DOHH2 (cell line): ENCODE measurements around the gene ITCH.

Source experiments
- H3F3A ChIP-seq: fragments of 200-600 bp; sonication (generic), shearing (Covaris generic); 2 replicates; pipeline ENCODE4 v1.6.0; 2016; ENCODE audit warnings: antibody characterized with exemption, mild to moderate bottlenecking; ENCODE audit not compliant: control insufficient read depth, insufficient read depth
- H3K27ac ChIP-seq: fragments of 200-600 bp; sonication (generic); 2 replicates; pipeline ENCODE4 v1.5.1; 2014; ENCODE audit warnings: low read depth, mild to moderate bottlenecking, low read length, moderate library complexity
- H3K27me3 ChIP-seq: fragments of 200-600 bp; sonication (generic); 2 replicates; pipeline ENCODE4 v1.6.1; 2014; ENCODE audit warnings: mild to moderate bottlenecking, low read length, mixed read lengths; ENCODE audit not compliant: control insufficient read depth
- H3K36me3 ChIP-seq: fragments of 200-600 bp; sonication (generic); 2 replicates; pipeline ENCODE4 v1.6.1; 2014; ENCODE audit warnings: mild to moderate bottlenecking, low read length, moderate library complexity, mixed read lengths; ENCODE audit not compliant: control insufficient read depth
- H3K4me1 ChIP-seq: fragments of 200-600 bp; sonication (generic); 2 replicates; pipeline ENCODE4 v1.6.1; 2014; ENCODE audit warnings: mild to moderate bottlenecking, low read length, mixed read lengths; ENCODE audit not compliant: control insufficient read depth
- H3K4me2 ChIP-seq: fragments of 200-600 bp; sonication (generic); 2 replicates; pipeline ENCODE4 v1.6.0; 2014; ENCODE audit warnings: mild to moderate bottlenecking, low read length, moderate library complexity
- H3K4me3 ChIP-seq: fragments of 200-600 bp; sonication (generic); 2 replicates; pipeline ENCODE4 v1.5.1; 2014; ENCODE audit warnings: mild to moderate bottlenecking, low read length, mixed read lengths
- H3K79me2 ChIP-seq: fragments of 200-600 bp; sonication (generic); 2 replicates; pipeline ENCODE4 v1.6.1; 2014; ENCODE audit warnings: mild to moderate bottlenecking, low read length, mixed read lengths; ENCODE audit not compliant: control insufficient read depth
- H3K9me2 ChIP-seq: fragments of 200-600 bp; sonication (generic); replicated peaks from 2 replicates; pipeline ENCODE4 v1.6.1; 2014; ENCODE audit warnings: mild to moderate bottlenecking, low read length, mixed read lengths; ENCODE audit not compliant: control insufficient read depth
- H3K9me3 ChIP-seq: fragments of 200-600 bp; sonication (generic); 2 replicates; pipeline ENCODE4 v1.6.1; 2014; ENCODE audit warnings: antibody characterized with exemption, low read length, mixed read lengths; ENCODE audit not compliant: control insufficient read depth, insufficient read depth
- H4K20me1 ChIP-seq: fragments of 200-600 bp; sonication (generic); 2 replicates; pipeline ENCODE4 v1.6.0; 2014; ENCODE audit warnings: low read depth, mild to moderate bottlenecking, antibody characterized with exemption, low read length, moderate library complexity; ENCODE audit not compliant: control insufficient read depth, insufficient read depth
- CTCF ChIP-seq: fragments of 200-600 bp; sonication (generic); IDR thresholded peaks from one replicate; pipeline ENCODE4 v1.5.1; 2014; ENCODE audit warnings: antibody characterized with exemption, mild to moderate bottlenecking, low read depth, low read length; ENCODE audit not compliant: poor library complexity, severe bottlenecking
- EZH2phosphoT487 ChIP-seq: fragments of 200-600 bp; sonication (generic); IDR thresholded peaks from 2 replicates; pipeline ENCODE4 v1.6.1; 2017; ENCODE audit warnings: borderline replicate concordance, mild to moderate bottlenecking, antibody characterized with exemption, low read length, moderate library complexity, mixed read lengths

The ITCH gene

GRCh38 chr20:34541264-34541901 lies 178.3 kb downstream of the ITCH start:
- H3K36me3 ChIP-seq: peaks cover 16% of the 10 kb centered on the region
- no peak overlapping the region for H3K27ac ChIP-seq
- no peaks in the 10 kb centered on the region for H3F3A ChIP-seq
- no peak overlapping the region for H3K4me2 ChIP-seq
- H3K9me3 ChIP-seq: no peaks in the 10 kb centered on the region
- TF ChIP-seq EZH2phosphoT487 (no peak), CTCF (no peak)
- no peaks in the 10 kb centered on the region for H3K79me2 ChIP-seq
- H3K4me1 ChIP-seq: 0 out of 2 replicates have a peak, but pooled peaks cover 3% of the 10 kb centered on the region
- H3K9me2 ChIP-seq: no peaks in the 10 kb centered on the region
- H3K4me3 ChIP-seq: no peak overlapping the region
- H3K27me3 ChIP-seq: no peaks in the 10 kb centered on the region
- H4K20me1 ChIP-seq: no peaks in the 10 kb centered on the region

GRCh38 chr20:34541917-34542316 lies 178.8 kb downstream of the ITCH start:
- Histone ChIP-seq H3K36me3 (peaks cover 13% of the 10 kb centered on the region), H3K9me2 (no peaks in the 10 kb centered on the region), H3K4me3 (no peak overlapping the region), H3K4me2 (no peak overlapping the region), H3K79me2 (no peaks in the 10 kb centered on the region), H3K4me1 (0 out of 2 replicates have a peak, but pooled peaks cover 3% of the 10 kb centered on the region), H3K27me3 (no peaks in the 10 kb centered on the region), H3K27ac (no peak overlapping the region), H3F3A (no peaks in the 10 kb centered on the region), H3K9me3 (no peaks in the 10 kb centered on the region), H4K20me1 (no peaks in the 10 kb centered on the region)
- TF ChIP-seq CTCF: no peak
- no peak for TF ChIP-seq EZH2phosphoT487

GRCh38 chr20:34542439-34542838 lies 179.4 kb downstream of the ITCH start:
- no peak for TF ChIP-seq CTCF
- TF ChIP-seq EZH2phosphoT487: no peak
- Histone ChIP-seq H3F3A (no peaks in the 10 kb centered on the region), H3K4me3 (no peak overlapping the region), H3K79me2 (no peaks in the 10 kb centered on the region), H3K9me2 (no peaks in the 10 kb centered on the region), H3K4me2 (no peak overlapping the region), H3K27me3 (no peaks in the 10 kb centered on the region), H4K20me1 (no peaks in the 10 kb centered on the region), H3K9me3 (no peaks in the 10 kb centered on the region), H3K4me1 (0 out of 2 replicates have a peak, but pooled peaks cover 3% of the 10 kb centered on the region), H3K36me3 (peaks cover 8% of the 10 kb centered on the region; the same call in 1 of the 2 replicates), H3K27ac (no peak overlapping the region)
